ENCODE results near the gene CAMK1.

- TF ChIP-seq CTCF (IDR thresholded peaks at IDR 0.05; ENCODE audit: low read depth, low read length, poor library complexity, severe bottlenecking) (no peak), EZH2phosphoT487 (IDR thresholded peaks at IDR 0.05; ENCODE audit: borderline replicate concordance, low read length) (no peak)
Measured at GRCh38 chr3:9785602-9786001, 15.9 kb upstream of the CAMK1 start.
